Measurements from ENCODE around the gene ACRV1. TPM values are rescaled to one million over a fixed set of nuclear protein-coding genes. Genes with fewer than 3 reads are reported as not detected.
"Not testable (repeated sequence)": the region's sequence is repeated elsewhere in the genome, so short reads cannot be mapped to it uniquely, and the experiment has no call there.

ACRV1 gene, protein sequence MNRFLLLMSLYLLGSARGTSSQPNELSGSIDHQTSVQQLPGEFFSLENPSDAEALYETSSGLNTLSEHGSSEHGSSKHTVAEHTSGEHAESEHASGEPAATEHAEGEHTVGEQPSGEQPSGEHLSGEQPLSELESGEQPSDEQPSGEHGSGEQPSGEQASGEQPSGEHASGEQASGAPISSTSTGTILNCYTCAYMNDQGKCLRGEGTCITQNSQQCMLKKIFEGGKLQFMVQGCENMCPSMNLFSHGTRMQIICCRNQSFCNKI
- total RNA-seq: not detected

DNA sequence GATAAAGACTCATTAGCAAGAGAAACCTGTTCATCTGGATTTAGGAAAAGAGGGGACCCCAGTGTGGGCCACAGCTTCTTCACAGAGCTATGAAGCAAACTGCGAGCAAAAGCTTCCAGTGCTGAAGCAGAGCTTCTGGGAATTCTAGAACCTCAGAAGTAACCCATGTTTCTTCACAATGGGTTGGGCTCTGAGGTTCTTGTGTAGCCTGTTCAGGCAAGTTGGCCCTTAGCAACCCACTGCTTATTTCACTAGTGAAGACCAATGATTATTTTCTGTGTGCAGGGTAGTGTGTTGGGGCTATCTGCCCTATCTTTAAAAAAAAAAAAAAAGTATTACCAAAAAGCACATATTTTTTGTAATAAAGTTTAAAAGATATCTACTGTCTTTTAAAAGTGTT lies at the start of gene ACRV1:
TSS of gene ACRV1 (minus strand) at position 101 of the 400 bp plus-strand sequence. CDS start at position 34, 67 bp downstream.
- intact Hi-C loops (cut with DNase I): no loop called here
- H3K27me3 ChIP-seq: no peaks in the 10 kb centered on the region
- H3K36me3 ChIP-seq: no peaks in the 10 kb centered on the region
- no peaks in the 10 kb centered on the region for H3K9me3 ChIP-seq
- no peaks in the 10 kb centered on the region for H3K4me1 ChIP-seq
- no peak within 1 kb of the TSS for H3K4me3 ChIP-seq
- no peak within 1 kb of the TSS for H3K27ac ChIP-seq
- TF ChIP-seq, protein P1, sequence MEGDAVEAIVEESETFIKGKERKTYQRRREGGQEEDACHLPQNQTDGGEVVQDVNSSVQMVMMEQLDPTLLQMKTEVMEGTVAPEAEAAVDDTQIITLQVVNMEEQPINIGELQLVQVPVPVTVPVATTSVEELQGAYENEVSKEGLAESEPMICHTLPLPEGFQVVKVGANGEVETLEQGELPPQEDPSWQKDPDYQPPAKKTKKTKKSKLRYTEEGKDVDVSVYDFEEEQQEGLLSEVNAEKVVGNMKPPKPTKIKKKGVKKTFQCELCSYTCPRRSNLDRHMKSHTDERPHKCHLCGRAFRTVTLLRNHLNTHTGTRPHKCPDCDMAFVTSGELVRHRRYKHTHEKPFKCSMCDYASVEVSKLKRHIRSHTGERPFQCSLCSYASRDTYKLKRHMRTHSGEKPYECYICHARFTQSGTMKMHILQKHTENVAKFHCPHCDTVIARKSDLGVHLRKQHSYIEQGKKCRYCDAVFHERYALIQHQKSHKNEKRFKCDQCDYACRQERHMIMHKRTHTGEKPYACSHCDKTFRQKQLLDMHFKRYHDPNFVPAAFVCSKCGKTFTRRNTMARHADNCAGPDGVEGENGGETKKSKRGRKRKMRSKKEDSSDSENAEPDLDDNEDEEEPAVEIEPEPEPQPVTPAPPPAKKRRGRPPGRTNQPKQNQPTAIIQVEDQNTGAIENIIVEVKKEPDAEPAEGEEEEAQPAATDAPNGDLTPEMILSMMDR (IDR thresholded peaks at IDR 0.05): no peak
- DNase-seq (ENCODE audit: low spot score in 2 of 2): no peak

DNA sequence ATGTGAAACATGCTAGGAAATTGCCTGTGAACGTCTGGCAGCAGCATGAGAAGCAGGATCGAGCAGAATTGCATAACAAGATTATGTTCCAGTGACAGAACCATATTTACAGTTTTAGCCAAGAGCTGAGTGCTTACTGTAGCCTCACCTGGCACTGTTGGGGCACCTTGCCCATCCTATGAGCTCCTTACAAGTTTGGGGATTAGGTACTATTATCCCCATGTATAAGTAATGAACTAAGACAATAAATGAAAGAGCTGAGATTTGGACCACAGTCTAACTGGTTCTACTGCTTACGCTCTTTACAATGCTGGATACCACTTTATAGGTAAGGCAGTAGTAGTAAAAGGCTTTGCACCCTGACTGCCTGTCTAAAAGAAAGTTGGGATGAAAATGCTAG lies 48.3 kb upstream of the ACRV1 start:
- Histone ChIP-seq H3K4me1 (no peaks in the 10 kb centered on the region), H3K4me3 (no peak overlapping the region), H3K36me3 (no peaks in the 10 kb centered on the region), H3K27me3 (no peaks in the 10 kb centered on the region), H3K27ac (no peak overlapping the region), H3K9me3 (no peaks in the 10 kb centered on the region)
- intact Hi-C loops (cut with DNase I): no loop called here
- no peak for DNase-seq (ENCODE audit: low spot score in 2 of 2)
- TF ChIP-seq, protein P1 (IDR thresholded peaks at IDR 0.05): no peak

DNA sequence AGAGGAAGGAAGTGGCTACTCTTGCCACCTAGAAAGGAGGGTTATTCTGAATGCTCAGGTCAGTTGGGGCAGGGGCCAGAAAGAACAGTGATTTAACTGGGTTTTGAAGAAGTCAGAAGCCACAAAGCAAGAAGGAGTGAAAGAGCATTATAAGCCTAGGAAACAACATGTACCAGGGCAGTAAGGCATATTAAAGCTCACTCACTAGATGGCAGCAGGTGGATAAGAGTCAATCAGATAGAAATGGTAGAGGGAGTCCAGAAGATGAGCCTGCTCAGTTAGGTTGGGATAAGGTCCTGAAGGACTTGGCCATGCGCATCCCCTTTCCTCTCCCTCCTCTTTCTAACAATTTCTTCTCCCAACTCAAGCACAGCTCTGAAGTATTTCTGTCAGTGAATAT lies 43.5 kb upstream of the ACRV1 start:
- Histone ChIP-seq H3K4me1 (no peaks in the 10 kb centered on the region), H3K27me3 (no peaks in the 10 kb centered on the region), H3K4me3 (no peak overlapping the region), H3K9me3 (no peaks in the 10 kb centered on the region), H3K27ac (no peak overlapping the region), H3K36me3 (no peaks in the 10 kb centered on the region)
- intact Hi-C loops (cut with DNase I): loop anchor here (5.0 kb wide), 1 partner anchor 153 kb away; no protein-coding TSS in a partner anchor
- TF ChIP-seq, protein P1 (IDR thresholded peaks at IDR 0.05): peak in 1 of 3 experiments; percentile 9
- DNase-seq (ENCODE audit: low spot score in 2 of 2): no peak

DNA sequence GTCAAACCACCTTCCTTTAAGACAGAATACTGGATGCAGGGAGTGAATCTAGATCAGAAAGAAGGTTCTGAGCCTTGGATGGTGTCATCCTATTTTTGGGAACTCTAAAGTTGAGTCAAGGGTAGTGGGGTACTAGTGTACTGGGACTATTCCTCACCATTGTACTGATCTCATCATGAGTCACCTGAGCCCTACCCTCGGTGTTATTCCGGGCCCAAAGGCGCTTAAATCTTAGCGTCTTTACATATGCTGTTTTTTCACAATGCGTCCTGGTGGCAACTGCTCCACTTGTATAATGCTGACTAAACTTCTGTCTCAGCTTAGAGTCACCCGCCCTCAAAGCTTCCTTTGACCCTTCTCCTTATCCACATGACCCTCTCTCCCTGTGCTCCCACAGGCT lies 40.1 kb upstream of the ACRV1 start:
- H3K9me3 ChIP-seq: no peaks in the 10 kb centered on the region
- no peak overlapping the region for H3K27ac ChIP-seq
- DNase-seq (ENCODE audit: low spot score in 2 of 2): no peak
- no peaks in the 10 kb centered on the region for H3K4me1 ChIP-seq
- H3K4me3 ChIP-seq: no peak overlapping the region
- no peaks in the 10 kb centered on the region for H3K27me3 ChIP-seq
- TF ChIP-seq, protein P1 (IDR thresholded peaks at IDR 0.05): no peak
- intact Hi-C loops (cut with DNase I): loop anchor here (5.0 kb wide), 1 partner anchor 157 kb away; no protein-coding TSS in a partner anchor
- no peaks in the 10 kb centered on the region for H3K36me3 ChIP-seq

DNA sequence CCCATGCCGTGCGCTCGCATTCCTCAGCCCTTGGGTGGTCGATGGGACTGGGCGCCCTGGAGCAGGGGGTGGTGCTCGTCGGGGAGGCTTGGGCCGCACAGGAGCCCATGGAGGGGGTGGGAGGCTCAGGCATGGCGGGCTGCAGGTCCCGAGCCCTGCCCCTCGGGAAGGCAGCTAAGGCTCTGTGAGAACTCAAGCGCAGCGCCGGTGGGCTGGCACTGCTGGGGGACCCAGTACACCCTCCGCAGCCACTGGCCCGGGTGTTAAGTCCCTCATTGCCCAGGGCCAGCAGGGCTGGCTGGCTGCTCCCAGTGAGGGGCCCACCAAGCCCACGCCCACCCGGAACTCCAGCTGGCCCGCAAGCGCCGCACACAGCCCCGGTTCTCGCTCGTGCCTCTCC lies 24.0 kb upstream of the ACRV1 start:
- H3K9me3 ChIP-seq; DNase-seq (ENCODE audit: low spot score in 2 of 2); H3K36me3 ChIP-seq; H3K27ac ChIP-seq; H3K4me1 ChIP-seq; intact Hi-C loops (cut with DNase I); H3K27me3 ChIP-seq; H3K4me3 ChIP-seq: not testable (repeated sequence)

DNA sequence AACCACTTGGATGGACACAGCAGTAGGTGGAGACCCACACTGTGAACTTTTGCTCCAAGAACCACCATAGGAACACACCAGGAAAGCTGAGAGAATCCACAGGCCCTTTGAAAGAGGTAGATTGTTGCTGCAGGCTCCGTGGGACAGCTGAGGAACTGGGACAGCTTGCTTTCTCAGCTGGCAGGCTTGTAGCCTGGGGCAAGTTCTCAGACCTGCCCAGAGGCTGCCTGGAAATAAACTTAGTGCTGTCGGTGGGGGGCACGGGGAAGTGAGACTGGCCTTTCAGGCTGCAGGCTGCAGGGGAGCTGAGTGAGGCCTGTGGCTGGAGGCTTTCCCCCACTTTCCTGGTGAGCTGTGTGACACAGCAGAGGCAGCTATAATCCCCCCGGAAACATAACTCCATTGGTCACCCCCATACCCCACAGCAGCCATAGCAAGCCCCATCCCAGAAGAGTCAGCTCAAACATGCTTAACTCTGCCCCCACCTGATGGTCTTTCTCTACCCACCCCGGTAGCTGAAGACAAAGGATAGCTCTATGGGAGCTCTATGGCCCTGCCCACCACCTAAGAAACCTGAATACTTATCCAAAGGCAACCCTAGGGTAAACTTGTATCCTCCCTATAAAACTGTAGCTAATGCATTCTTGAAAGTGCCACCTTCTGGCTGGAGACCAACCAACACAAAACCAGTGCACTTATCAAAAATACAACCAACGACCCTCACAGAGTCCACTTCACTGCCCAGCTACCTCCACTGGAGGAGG lies 21.4 kb upstream of the ACRV1 start:
- no peaks in the 10 kb centered on the region for H3K36me3 ChIP-seq
- H3K27me3 ChIP-seq: no peaks in the 10 kb centered on the region
- H3K4me3 ChIP-seq: no peak overlapping the region
- intact Hi-C loops (cut with DNase I): no loop called here
- TF ChIP-seq, protein P1 (IDR thresholded peaks at IDR 0.05): no peak
- H3K9me3 ChIP-seq: no peaks in the 10 kb centered on the region
- DNase-seq (ENCODE audit: low spot score in 2 of 2): no peak
- H3K4me1 ChIP-seq: no peaks in the 10 kb centered on the region
- no peak overlapping the region for H3K27ac ChIP-seq

Data from ascending aorta (tissue), 2 donors.